Adrenal gland (tissue), 12 donors: ENCODE results near the gene SPRR1A. TPM values are rescaled to one million over a fixed set of nuclear protein-coding genes. Genes with fewer than 3 reads are reported as not detected.

Experiments used
- DNase-seq, 7 donors: peaks; one replicate each; pipeline ENCODE4 v3.0.0-alpha.2; 2019 to 2020
- H3K27ac ChIP-seq, 5 donors: fragments of 200-600 bp; sonication (generic) in 4 of 5; 1 replicate in 3 of 5; 2 replicates in 2 of 5; pipeline versions ENCODE4 v1.5.1 to v1.8.0; 2016 to 2020; ENCODE audit warnings: mild to moderate bottlenecking in 1 of 5
- H3K27me3 ChIP-seq: fragments of 200-600 bp; 2 replicates; pipeline ENCODE4 v1.8.0; 2021
- H3K36me3 ChIP-seq, 2 donors: fragments of 200-600 bp; replicated peaks in 1 of 2; 1 replicate in 1 of 2; 2 replicates in 1 of 2; pipeline versions ENCODE4 v1.5.1 to v1.8.0; 2018 to 2022
- H3K4me1 ChIP-seq, 2 donors: fragments of 200-600 bp; replicated peaks in 1 of 2; 1 replicate in 1 of 2; 2 replicates in 1 of 2; pipeline versions ENCODE4 v1.5.1 to v1.8.0; 2018 to 2021
- H3K4me3 ChIP-seq, 4 donors: fragments of 200-600 bp; sonication (generic) in 3 of 4; one replicate each; pipeline ENCODE4 v1.5.1; 2016 to 2018
- H3K9me3 ChIP-seq, 3 donors: fragments of 200-600 bp; sonication (generic) in 1 of 3; replicated peaks in 1 of 3; 1 replicate in 2 of 3; 2 replicates in 1 of 3; pipeline versions ENCODE4 v1.5.1 to v1.8.0; 2016 to 2021
- POLR2A ChIP-seq, 2 donors: fragments of 450-650 bp; IDR thresholded peaks; one replicate each; pipeline ENCODE4 v1.6.1; 2017; ENCODE audit warnings: antibody characterized with exemption in 2 of 2, mild to moderate bottlenecking in 2 of 2, moderate library complexity in 1 of 2
- WGBS, 4 donors: extraction: QIAGEN DNeasy Blood & Tissue Kit in 2 of 4; methylation state at CpG; one replicate each; pipeline versions ENCODE4 v1.1.5 to v1.1.7; 2013 to 2017; 5-methylcytosine and 5-hydroxymethylcytosine counted together
- intact Hi-C, 2 donors: fragments of 100-400 bp; cut with DNase I; formaldehyde crosslinking; loops; one replicate each; pipeline versions ENCODE4 v1.14.1 to v1.15.0; 2022 to 2023
- polyA plus RNA-seq, 3 donors: library from polyadenylated mRNA; stranded (reverse); fragments of 200-250 nt in 2 of 3; fragments of 350-450 nt in 1 of 3; fragmentation: Illumina TruSeq in 1 of 3; extraction: RNeasy Lipid Tissue Mini Kit (QIAGEN cat#74804) in 1 of 3; gene quantifications; one replicate each; pipeline ENCODE4 v1.2.3, GENCODE V29; 2013 to 2014
- total RNA-seq, 9 donors: library from RNA; depleted of rRNA in 4 of 9; stranded (reverse); fragments of >200 nt in 4 of 9; fragments of 120-200 nt in 1 of 9; fragmentation: NEBNext Ultra II Directional in 1 of 9; extraction: Animal tissue kit (Norgen Biotek cat#: 25700) in 1 of 9; gene quantifications; one replicate each; pipeline versions ENCODE4 v1.1.0 to v1.2.4, GENCODE V29; 2013 to 2023
- TF ChIP-seq, protein P1 (sequence below), 6 experiments: fragments of 450-650 bp in 4 of 6; fragments of 200-600 bp in 2 of 6; sonication (generic) in 1 of 6; IDR thresholded peaks; 1 replicate in 5 of 6; 2 replicates in 1 of 6; pipeline versions ENCODE4 v1.5.1 to v1.8.0; 2016 to 2021; ENCODE audit warnings: antibody characterized with exemption in 6 of 6, mild to moderate bottlenecking in 2 of 6, moderate library complexity in 1 of 6
- donor health status: healthy with polysubstance abuse.
- donor health status: Bipolar disorder and iron deficiency.
- donor health status: DM: yes; HTN: yes; CAD: no.
- donor health status: DM: no; HTN: no; CAD: no.
- donor health status: DM: no; HTN: no; CAD: no.
- donor health status: DM: yes; HTN: yes; CAD: no.

SPRR1A gene
- total and polyA plus RNA-seq, 12 donors: not detected

DNA sequence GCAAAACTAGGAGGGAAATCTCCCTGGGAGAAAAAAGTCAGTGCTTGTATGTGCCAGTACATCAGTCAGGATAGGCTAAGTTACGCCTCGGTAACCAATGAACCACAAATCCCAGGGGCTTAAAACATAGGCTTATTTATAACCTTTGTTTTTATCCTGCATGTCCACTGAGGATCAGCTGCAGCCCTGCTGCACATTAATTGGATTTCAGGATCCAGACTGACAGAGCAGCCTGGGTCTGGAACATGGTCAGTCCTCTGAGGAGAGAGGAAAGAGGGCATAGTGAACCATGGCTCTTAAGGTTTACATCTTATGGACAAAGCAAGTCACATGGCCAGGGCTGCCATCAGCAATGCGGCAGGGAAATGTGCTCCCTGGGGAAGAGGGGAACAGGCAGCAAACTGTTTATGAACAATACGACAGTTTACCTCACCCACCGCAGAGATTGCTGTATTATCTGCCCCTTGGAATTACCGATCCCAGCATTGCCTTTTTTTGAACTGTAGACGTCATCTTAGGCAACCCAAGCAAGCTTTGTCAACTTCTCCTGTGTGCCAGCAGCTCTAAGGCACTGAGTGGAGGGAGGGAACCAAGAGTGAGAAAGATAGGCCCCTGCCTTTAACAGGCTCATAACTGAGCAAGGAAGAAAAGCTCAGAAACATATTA is 22.5 kb upstream of the SPRR1A start:
- WGBS, 4 donors: 83 to 90% (median 87%) methylated on average over 7 of the region's 7 CpGs
- Histone ChIP-seq H3K4me1 (no peaks in the 10 kb centered on the region), H3K27ac (no peak overlapping the region), H3K9me3 (no peaks in the 10 kb centered on the region), H3K36me3 (no peaks in the 10 kb centered on the region), H3K4me3 (no peak overlapping the region), H3K27me3 (no peaks in the 10 kb centered on the region)
- intact Hi-C loops: no loop called here
- no peak for DNase-seq
- TF ChIP-seq POLR2A (IDR thresholded peaks at IDR 0.05): no peak
- TF ChIP-seq, protein P1, sequence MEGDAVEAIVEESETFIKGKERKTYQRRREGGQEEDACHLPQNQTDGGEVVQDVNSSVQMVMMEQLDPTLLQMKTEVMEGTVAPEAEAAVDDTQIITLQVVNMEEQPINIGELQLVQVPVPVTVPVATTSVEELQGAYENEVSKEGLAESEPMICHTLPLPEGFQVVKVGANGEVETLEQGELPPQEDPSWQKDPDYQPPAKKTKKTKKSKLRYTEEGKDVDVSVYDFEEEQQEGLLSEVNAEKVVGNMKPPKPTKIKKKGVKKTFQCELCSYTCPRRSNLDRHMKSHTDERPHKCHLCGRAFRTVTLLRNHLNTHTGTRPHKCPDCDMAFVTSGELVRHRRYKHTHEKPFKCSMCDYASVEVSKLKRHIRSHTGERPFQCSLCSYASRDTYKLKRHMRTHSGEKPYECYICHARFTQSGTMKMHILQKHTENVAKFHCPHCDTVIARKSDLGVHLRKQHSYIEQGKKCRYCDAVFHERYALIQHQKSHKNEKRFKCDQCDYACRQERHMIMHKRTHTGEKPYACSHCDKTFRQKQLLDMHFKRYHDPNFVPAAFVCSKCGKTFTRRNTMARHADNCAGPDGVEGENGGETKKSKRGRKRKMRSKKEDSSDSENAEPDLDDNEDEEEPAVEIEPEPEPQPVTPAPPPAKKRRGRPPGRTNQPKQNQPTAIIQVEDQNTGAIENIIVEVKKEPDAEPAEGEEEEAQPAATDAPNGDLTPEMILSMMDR (IDR thresholded peaks at IDR 0.05): no peak

DNA sequence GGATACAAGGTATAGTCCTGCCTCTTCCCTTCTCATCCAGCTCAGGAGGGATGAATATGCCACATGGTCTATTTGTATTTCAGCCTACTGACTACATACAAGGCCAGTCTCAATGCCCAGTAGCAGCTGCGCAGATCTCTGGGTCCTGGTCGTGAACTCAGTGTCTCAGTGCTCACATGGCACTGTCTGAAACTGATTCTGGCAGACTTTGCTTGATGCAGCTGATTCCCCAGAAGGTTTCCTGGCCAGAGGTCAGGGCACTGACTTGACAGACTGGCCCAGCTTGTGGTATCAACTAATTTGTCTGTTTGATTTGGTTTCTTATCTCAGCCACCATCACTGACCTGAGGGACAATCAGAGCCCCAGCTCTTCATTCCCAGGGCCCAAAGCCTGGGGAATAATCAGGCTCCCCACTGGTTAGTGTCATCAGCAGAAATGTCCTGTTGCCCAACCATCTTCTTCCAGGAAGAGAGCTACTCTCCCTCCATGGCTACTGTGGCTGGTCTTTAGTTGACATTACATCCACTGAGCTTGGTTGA is 20.9 kb upstream of the SPRR1A start:
- 64 to 94% (median 86%) methylated on average over 2 of the region's 2 CpGs for WGBS, 4 donors
- intact Hi-C loops: no loop called here
- TF ChIP-seq, protein P1 (IDR thresholded peaks at IDR 0.05): no peak

DNA sequence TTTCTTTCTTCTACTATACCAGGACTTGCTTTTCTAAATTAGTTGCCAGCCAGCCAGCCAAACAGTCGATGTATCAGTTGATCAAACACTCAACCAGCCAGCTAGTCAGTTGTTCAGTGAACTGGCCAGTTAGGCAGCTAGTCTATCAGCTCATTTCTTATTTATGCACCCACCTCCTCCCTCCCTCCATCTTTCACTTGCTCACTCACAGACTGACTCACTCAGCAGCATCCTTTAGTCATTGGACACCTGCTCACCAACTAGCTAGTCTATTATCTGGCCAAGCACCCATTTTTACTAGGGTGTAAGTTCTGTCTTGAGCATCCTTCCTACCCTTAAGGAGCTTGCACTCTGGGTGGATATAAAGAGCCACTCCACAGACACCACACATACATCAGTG is 19.3 kb upstream of the SPRR1A start:
- intact Hi-C loops: no loop called here
- no peaks in the 10 kb centered on the region for H3K9me3 ChIP-seq
- WGBS, 4 donors: 74 to 92% (median 84%) methylated on average over 1 of the region's 1 CpG
- H3K27me3 ChIP-seq: no peaks in the 10 kb centered on the region
- no peaks in the 10 kb centered on the region for H3K36me3 ChIP-seq
- DNase-seq: no peak
- no peak overlapping the region for H3K27ac ChIP-seq
- no peak overlapping the region for H3K4me3 ChIP-seq
- no peaks in the 10 kb centered on the region for H3K4me1 ChIP-seq
- no peak for TF ChIP-seq POLR2A (IDR thresholded peaks at IDR 0.05)

More for the DNA sequence above, 20.9 kb upstream of the SPRR1A start:
- Histone ChIP-seq H3K4me3 (no peak overlapping the region), H3K9me3 (no peaks in the 10 kb centered on the region), H3K4me1 (no peaks in the 10 kb centered on the region), H3K27ac (no peak overlapping the region), H3K27me3 (no peaks in the 10 kb centered on the region), H3K36me3 (no peaks in the 10 kb centered on the region)
- no peak for DNase-seq

DNA sequence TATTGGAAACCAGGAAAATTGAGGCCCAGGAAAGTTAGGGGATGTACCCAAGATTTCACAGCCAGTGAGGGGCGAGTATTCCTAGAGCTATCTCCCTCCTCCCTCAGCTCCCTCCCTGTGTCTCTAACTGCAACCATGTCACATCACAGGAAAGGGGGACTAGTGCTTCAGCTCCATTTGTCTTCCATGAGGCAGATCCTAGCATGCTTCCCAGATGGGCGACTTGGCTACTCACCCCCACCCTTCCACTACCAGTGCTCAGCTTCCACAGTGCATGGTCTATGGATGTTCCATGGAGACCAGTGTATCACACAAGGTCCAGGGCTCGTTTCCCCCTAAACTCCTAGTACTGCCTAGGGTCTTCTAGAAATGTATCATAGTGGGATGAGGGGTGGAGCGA is 18.0 kb upstream of the SPRR1A start:
- intact Hi-C loops: no loop called here
- Histone ChIP-seq H3K4me1 (no peaks in the 10 kb centered on the region), H3K36me3 (no peaks in the 10 kb centered on the region), H3K27me3 (no peaks in the 10 kb centered on the region), H3K27ac (no peak overlapping the region), H3K4me3 (no peak overlapping the region), H3K9me3 (no peaks in the 10 kb centered on the region)
- 79 to 83% (median 81%) methylated on average over 4 of the region's 4 CpGs for WGBS, 4 donors
- TF ChIP-seq, protein P1 (IDR thresholded peaks at IDR 0.05): no peak
- TF ChIP-seq POLR2A (IDR thresholded peaks at IDR 0.05): no peak
- DNase-seq: no peak

DNA sequence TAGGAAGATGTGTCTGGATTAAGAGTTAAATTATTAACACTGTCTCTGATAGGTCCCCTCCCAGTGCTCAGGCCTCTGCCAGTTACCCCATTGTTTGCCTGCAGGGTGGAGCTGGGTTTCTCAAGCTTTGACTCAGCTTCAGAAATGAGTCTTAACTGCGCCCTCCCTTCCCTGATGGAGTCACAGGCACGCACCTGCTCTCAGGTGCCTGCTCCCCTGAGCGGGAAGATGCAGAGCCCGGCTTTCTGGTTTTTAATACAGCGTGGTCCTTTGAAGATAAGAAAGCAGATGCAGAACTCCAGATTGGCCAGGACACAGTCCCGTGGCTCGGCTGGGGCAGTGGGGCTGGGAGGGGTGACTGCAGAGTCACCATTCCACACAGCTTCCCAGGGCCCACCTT is 16.7 kb upstream of the SPRR1A start:
- DNase-seq: no peak
- Histone ChIP-seq H3K4me1 (no peaks in the 10 kb centered on the region), H3K27ac (no peak overlapping the region), H3K27me3 (no peaks in the 10 kb centered on the region), H3K36me3 (no peaks in the 10 kb centered on the region), H3K4me3 (no peak overlapping the region), H3K9me3 (no peaks in the 10 kb centered on the region)
- TF ChIP-seq POLR2A (IDR thresholded peaks at IDR 0.05): no peak
- TF ChIP-seq, protein P1 (IDR thresholded peaks at IDR 0.05): no peak
- WGBS, 4 donors: 69 to 79% (median 77%) methylated on average over 6 to 7 of the region's 7 CpGs
- intact Hi-C loops: no loop called here
